Mesenchymal stem cell (in vitro differentiated cells and primary cell): ENCODE data around the gene DUS1L.
A peak's percentile ranks its signal among the peaks of the same experiment; 100 is the strongest.

Experiments
- DNase-seq: peaks from one replicate; pipeline ENCODE4 v3.0.0-alpha.2; 2013
- H2AFZ ChIP-seq: one replicate; pipeline ENCODE4 v1.6.1; 2013; ENCODE audit warnings: low read depth, mild to moderate bottlenecking, control low read depth, inconsistent platforms, low read length, moderate library complexity
- H2AK5ac ChIP-seq: 2 replicates; pipeline ENCODE4 v1.6.1; 2013; ENCODE audit warnings: low read length, moderate library complexity, mild to moderate bottlenecking, inconsistent platforms; ENCODE audit not compliant: severe bottlenecking
- H2BK120ac ChIP-seq: one replicate; pipeline ENCODE4 v1.6.1; 2013; ENCODE audit warnings: low read depth, mild to moderate bottlenecking, inconsistent platforms, low read length, moderate library complexity
- H2BK12ac ChIP-seq, 2 experiments: one replicate each; pipeline ENCODE4 v1.6.1; 2013; ENCODE audit warnings: inconsistent platforms in 2 of 2, low read length in 2 of 2, mild to moderate bottlenecking in 2 of 2, moderate library complexity in 2 of 2, control low read depth in 1 of 2
- H2BK15ac ChIP-seq: one replicate; pipeline ENCODE4 v1.6.1; 2013; ENCODE audit warnings: mild to moderate bottlenecking, low read depth, inconsistent platforms; ENCODE audit not compliant: poor library complexity, severe bottlenecking
- H2BK5ac ChIP-seq: 2 replicates; pipeline ENCODE4 v1.6.1; 2013; ENCODE audit warnings: low read depth, mild to moderate bottlenecking, low read length, control low read depth, inconsistent platforms; ENCODE audit not compliant: poor library complexity, severe bottlenecking
- H3K14ac ChIP-seq, 2 experiments: one replicate each; pipeline ENCODE4 v1.6.1; 2013; ENCODE audit warnings: inconsistent platforms in 2 of 2, low read length in 2 of 2, control low read depth in 1 of 2, mild to moderate bottlenecking in 1 of 2, moderate library complexity in 1 of 2
- H3K18ac ChIP-seq, 2 experiments: one replicate each; pipeline ENCODE4 v1.6.1; 2013; ENCODE audit warnings: inconsistent platforms in 2 of 2, low read length in 2 of 2, control low read depth in 1 of 2, low read depth in 1 of 2, mild to moderate bottlenecking in 1 of 2
- H3K23ac ChIP-seq, 2 experiments: one replicate each; pipeline ENCODE4 v1.6.1; 2013; ENCODE audit warnings: inconsistent platforms in 2 of 2, low read length in 2 of 2, mild to moderate bottlenecking in 2 of 2, moderate library complexity in 2 of 2, control low read depth in 1 of 2
- H3K27ac ChIP-seq: 2 replicates; pipeline ENCODE4 v1.5.1; 2013; ENCODE audit warnings: mild to moderate bottlenecking, moderate library complexity, low read length, control low read depth, inconsistent platforms; ENCODE audit not compliant: poor library complexity, severe bottlenecking
- H3K27me3 ChIP-seq, 2 experiments: 2 replicates each; pipeline versions ENCODE4 v1.6.1 to v1.7.0; 2013; ENCODE audit warnings: low read length in 2 of 2, mild to moderate bottlenecking in 2 of 2, moderate library complexity in 2 of 2, control low read depth in 1 of 2, inconsistent platforms in 1 of 2; ENCODE audit not compliant: control insufficient read depth in 1 of 2, insufficient read depth in 1 of 2
- H3K36me3 ChIP-seq, 2 experiments: 2 replicates each; pipeline versions ENCODE4 v1.6.1 to v1.7.0; 2013; ENCODE audit warnings: low read length in 2 of 2, control low read depth in 1 of 2, inconsistent platforms in 1 of 2, low read depth in 1 of 2, mild to moderate bottlenecking in 1 of 2; ENCODE audit not compliant: insufficient read depth in 2 of 2, control insufficient read depth in 1 of 2
- H3K4ac ChIP-seq, 2 experiments: one replicate each; pipeline ENCODE4 v1.6.1; 2013; ENCODE audit warnings: inconsistent platforms in 2 of 2, low read length in 2 of 2, mild to moderate bottlenecking in 2 of 2, moderate library complexity in 2 of 2, control low read depth in 1 of 2, low read depth in 1 of 2
- H3K4me1 ChIP-seq: 2 replicates; pipeline ENCODE4 v1.6.1; 2013; ENCODE audit warnings: low read depth, low read length, control low read depth; ENCODE audit not compliant: control insufficient read depth, insufficient read depth
- H3K4me2 ChIP-seq: 2 replicates; pipeline ENCODE4 v1.6.1; 2013; ENCODE audit warnings: low read length, mild to moderate bottlenecking, inconsistent platforms; ENCODE audit not compliant: poor library complexity, severe bottlenecking
- H3K4me3 ChIP-seq, 2 experiments: 2 replicates each; pipeline versions ENCODE4 v1.5.1 to v1.7.0; 2013; ENCODE audit warnings: low read length in 2 of 2, mild to moderate bottlenecking in 2 of 2, control low read depth in 1 of 2, low read depth in 1 of 2; ENCODE audit not compliant: insufficient read depth in 1 of 2
- H3K79me1 ChIP-seq: replicated peaks from 2 replicates; pipeline ENCODE4 v1.6.1; 2013; ENCODE audit warnings: mild to moderate bottlenecking, control low read depth, low read length, inconsistent platforms; ENCODE audit not compliant: poor library complexity, severe bottlenecking
- H3K9ac ChIP-seq: 2 replicates; pipeline ENCODE4 v1.7.0; 2013; ENCODE audit warnings: mild to moderate bottlenecking, low read length, moderate library complexity
- H3K9me3 ChIP-seq: 2 replicates; pipeline ENCODE4 v1.7.0; 2013; ENCODE audit warnings: mild to moderate bottlenecking, low read length; ENCODE audit not compliant: control insufficient read depth
- H4K8ac ChIP-seq: one replicate; pipeline ENCODE4 v1.6.1; 2013; ENCODE audit warnings: inconsistent platforms, mild to moderate bottlenecking, low read length, moderate library complexity
- H4K91ac ChIP-seq: one replicate; pipeline ENCODE4 v1.6.1; 2013; ENCODE audit warnings: mild to moderate bottlenecking, low read length, inconsistent platforms
- WGBS: methylation state at CpG from one replicate; pipeline ENCODE4 v1.1.7; 2013; ENCODE audit warnings: mixed read lengths; 5-methylcytosine and 5-hydroxymethylcytosine counted together

The DUS1L gene

DNA sequence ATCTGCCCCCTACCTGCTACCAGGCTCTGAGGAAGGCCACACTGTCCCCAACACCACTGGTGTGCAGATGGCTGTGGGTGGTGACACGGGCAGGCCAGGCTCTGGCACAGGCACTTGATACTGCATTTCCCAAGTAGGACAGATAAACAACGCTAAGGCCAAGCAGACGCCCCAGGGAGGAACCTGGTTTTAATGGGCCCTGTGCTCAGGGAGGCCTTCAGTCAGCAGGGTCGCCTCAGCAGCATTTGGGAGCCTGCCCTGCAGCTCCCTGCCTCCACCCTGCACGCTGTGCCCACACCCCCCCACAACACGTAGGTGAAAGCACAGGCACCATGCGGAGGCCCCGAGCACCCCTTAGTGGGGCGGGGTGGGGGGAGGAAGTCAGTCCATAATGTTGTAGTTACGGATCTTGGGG, 35.7 kb upstream of the DUS1L start:
- Histone ChIP-seq H2BK15ac (no peak overlapping the region), H3K18ac (no peak overlapping the region), H2AK5ac (peak overlapping the region; percentile 34), H3K79me1 (peaks cover 11% of the 10 kb centered on the region), H3K4me1 (peaks cover 60% of the 10 kb centered on the region), H2AFZ (no peak overlapping the region), H2BK5ac (no peak overlapping the region), H3K9ac (no peak overlapping the region), H3K27ac (no peak overlapping the region), H3K4me2 (no peak overlapping the region), H3K4me3 (no peak overlapping the region), H3K23ac (no peak overlapping the region), H3K14ac (no peak overlapping the region), H2BK120ac (no peak overlapping the region), H3K27me3 (no peaks in the 10 kb centered on the region), H3K4ac (no peak overlapping the region), H4K8ac (no peak overlapping the region), H4K91ac (peak overlapping the region; percentile 75), H3K9me3 (no peaks in the 10 kb centered on the region), H2BK12ac (peak overlapping the region in 1 of 2 experiments; percentile 37), H3K36me3 (peaks cover under 1 to 19% of the 10 kb centered on the region in 2 experiments)
- WGBS: 82% methylated on average over 8 of the region's 10 CpGs
- DNase-seq: no peak

DNA sequence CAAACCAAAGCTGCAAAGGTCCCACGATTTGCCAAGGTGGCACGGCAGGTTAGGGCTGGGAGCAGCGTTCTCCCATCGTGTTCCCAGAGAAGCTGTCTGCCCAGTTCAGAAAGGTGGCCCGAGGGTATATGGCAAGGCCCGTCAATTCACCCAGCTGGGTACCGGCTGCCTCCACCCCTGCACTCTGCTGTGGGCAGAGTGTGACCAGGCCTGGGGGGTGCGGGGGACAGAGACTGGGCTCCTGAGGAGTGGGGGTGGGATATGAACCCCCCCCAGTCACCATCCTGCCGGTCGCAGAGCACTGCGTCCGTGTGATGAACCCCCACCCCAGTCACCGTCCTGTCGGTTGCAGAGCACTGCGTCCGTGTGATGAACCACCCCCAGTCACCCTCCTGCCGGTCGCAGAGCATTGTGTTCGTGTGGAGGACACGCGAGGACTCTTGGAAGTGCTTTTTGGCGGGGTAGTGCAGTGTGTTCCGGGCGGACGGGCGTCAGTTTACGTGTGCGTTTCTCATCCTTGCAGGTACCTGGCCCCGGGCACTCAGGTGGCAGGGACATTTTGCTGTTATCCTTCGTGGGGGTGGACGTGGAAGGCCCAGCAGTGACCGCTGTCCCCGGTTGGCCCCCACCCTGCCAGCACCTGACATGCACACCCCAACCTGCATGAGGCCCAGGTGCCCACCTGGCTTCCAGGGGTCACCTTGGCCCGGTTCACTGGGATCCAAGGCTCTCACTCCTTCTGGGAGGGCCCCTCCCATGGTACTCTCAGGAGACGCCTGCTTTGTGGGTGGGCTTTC, 35.1 kb upstream of the DUS1L start:
- no peak overlapping the region for H3K4me2 ChIP-seq
- no peak overlapping the region for H2AFZ ChIP-seq
- H3K9ac ChIP-seq: no peak overlapping the region
- H3K14ac ChIP-seq: no peak overlapping the region
- no peak for DNase-seq
- WGBS: 91% methylated on average over 33 of the region's 35 CpGs
- H3K9me3 ChIP-seq: no peaks in the 10 kb centered on the region
- H3K79me1 ChIP-seq: peaks cover 14% of the 10 kb centered on the region
- peak overlapping the region in 1 of 2 experiments; percentile 11 for H3K4ac ChIP-seq
- peak overlapping the region in 1 of 2 experiments; percentile 14 for H3K18ac ChIP-seq
- H3K36me3 ChIP-seq: peaks cover 7 to 26% of the 10 kb centered on the region in 2 experiments
- peak overlapping the region; percentile 27 for H2BK120ac ChIP-seq
- no peak overlapping the region for H3K23ac ChIP-seq
- H2BK12ac ChIP-seq: peak overlapping the region in 1 of 2 experiments; percentile 0
- no peak overlapping the region for H3K4me3 ChIP-seq
- no peak overlapping the region for H4K8ac ChIP-seq
- no peaks in the 10 kb centered on the region for H3K27me3 ChIP-seq
- peak overlapping the region; percentile 8 for H2AK5ac ChIP-seq
- peak overlapping the region; percentile 78 for H2BK15ac ChIP-seq
- peaks cover 60% of the 10 kb centered on the region for H3K4me1 ChIP-seq
- peak overlapping the region; percentile 78 for H4K91ac ChIP-seq
- no peak overlapping the region for H2BK5ac ChIP-seq
- H3K27ac ChIP-seq: no peak overlapping the region

- Histone ChIP-seq H3K4ac (peak overlapping the region; percentile 92 to 100), H3K18ac (peak overlapping the region; percentile 91 to 99), H3K23ac (peak overlapping the region; percentile 76 to 91), H2BK12ac (peak overlapping the region; percentile 85 to 99), H2BK5ac (peak overlapping the region; percentile 79), H3K79me1 (peaks cover 16% of the 10 kb centered on the region), H2AK5ac (peak overlapping the region; percentile 84), H3K9me3 (no peaks in the 10 kb centered on the region), H3K27me3 (no peaks in the 10 kb centered on the region), H4K91ac (peak overlapping the region; percentile 100), H3K4me2 (peak overlapping the region; percentile 76), H2BK120ac (peak overlapping the region; percentile 96), H4K8ac (peak overlapping the region; percentile 99), H3K36me3 (peaks cover 17 to 41% of the 10 kb centered on the region in 2 experiments), H2BK15ac (peak overlapping the region; percentile 99), H2AFZ (peak overlapping the region; percentile 47), H3K9ac (peak overlapping the region; percentile 84), H3K4me1 (peaks cover 60% of the 10 kb centered on the region), H3K14ac (peak overlapping the region; percentile 28 to 94), H3K27ac (peak overlapping the region; percentile 6), H3K4me3 (peak overlapping the region; percentile 70 to 77)
- 19% methylated on average over 67 of the region's 80 CpGs for WGBS
- no peak for DNase-seq
Measured at GRCh38 chr17:82098939-82099763, 33.5 kb upstream of the DUS1L start.
